Kidney (tissue), 14 donors: Measurements from ENCODE around the gene TULP3. TPM values are rescaled to one million over a fixed set of nuclear protein-coding genes. Genes with fewer than 3 reads are reported as not detected.
A peak's percentile ranks its signal among the peaks of the same experiment; 100 is the strongest.

Source experiments
- DNase-seq, 5 donors: peaks; one replicate each; pipeline ENCODE4 v3.0.0-alpha.2; 2013 to 2020
- FAIRE-seq: peaks from 2 replicates; lab custom pipeline; 2012; peaks lifted over from hg19 to GRCh38; lab: Jason Lieb, UNC
- H3K27ac ChIP-seq, 2 donors: one replicate each; pipeline ENCODE4 v1.7.0; 2013; ENCODE audit warnings: low read depth in 2 of 2, low read length in 2 of 2, inconsistent platforms in 1 of 2
- H3K27me3 ChIP-seq: one replicate; pipeline ENCODE4 v1.7.1; 2013; ENCODE audit warnings: low read length, inconsistent platforms; ENCODE audit not compliant: control insufficient read depth, insufficient read depth
- H3K36me3 ChIP-seq, 3 donors: one replicate each; pipeline versions ENCODE4 v1.7.0 to v1.7.1; 2013; ENCODE audit warnings: low read length in 3 of 3, control low read depth in 1 of 3, inconsistent platforms in 1 of 3; ENCODE audit not compliant: insufficient read depth in 3 of 3, control insufficient read depth in 2 of 3
- H3K4me1 ChIP-seq, 3 donors: one replicate each; pipeline versions ENCODE4 v1.7.0 to v1.7.1; 2013; ENCODE audit warnings: low read length in 3 of 3, inconsistent platforms in 1 of 3, low read depth in 1 of 3; ENCODE audit not compliant: control insufficient read depth in 2 of 3, insufficient read depth in 2 of 3
- H3K4me3 ChIP-seq, 3 donors: one replicate each; pipeline versions ENCODE4 v1.7.0 to v1.8.1; 2013; ENCODE audit warnings: low read length in 3 of 3, control low read depth in 1 of 3, inconsistent platforms in 1 of 3
- H3K9ac ChIP-seq, 3 donors: one replicate each; pipeline versions ENCODE4 v1.7.0 to v1.7.1; 2013; ENCODE audit warnings: low read length in 3 of 3, control low read depth in 1 of 3, inconsistent platforms in 1 of 3
- H3K9me3 ChIP-seq, 3 donors: one replicate each; pipeline versions ENCODE4 v1.7.0 to v1.7.1; 2013; ENCODE audit warnings: low read length in 3 of 3, control low read depth in 1 of 3, inconsistent platforms in 1 of 3; ENCODE audit not compliant: control insufficient read depth in 2 of 3, insufficient read depth in 1 of 3
- CTCF ChIP-seq: IDR thresholded peaks from 3 replicates; pipeline ENCODE4 v1.5.1; 2012; ENCODE audit warnings: mild to moderate bottlenecking, moderate library complexity, borderline replicate concordance; ENCODE audit not compliant: insufficient read depth; ENCODE audit errors: extremely low read depth
- intact Hi-C: fragments of 100-400 bp; cut with DNase I; formaldehyde crosslinking; loops from one replicate; pipeline ENCODE4 v1.11.1; 2022
- polyA plus RNA-seq: library from polyadenylated mRNA; stranded (reverse); fragments of 350-450 nt; fragmentation: Illumina TruSeq; extraction: RNeasy Lipid Tissue Mini Kit (QIAGEN cat#74804); gene quantifications from one replicate; pipeline ENCODE4 v1.2.3, GENCODE V29; 2014; ENCODE audit warnings: low read depth, low replicate concordance; ENCODE audit not compliant: insufficient read depth
- total RNA-seq: library from RNA; stranded (reverse); fragmentation: NEBNext Ultra II Directional; extraction: Animal tissue kit (Norgen Biotek cat#: 25700); gene quantifications from one replicate; pipeline ENCODE4 v1.2.1, GENCODE V29; 2021
- donor health status: control.
- donor health status: control.
- donor health status: control.
- donor health status: control.
- donor health status: control.
- donor health status: DM: yes; HTN: yes; CAD: no.
- donor health status: Normal renal cell carcinoma (clear cell type).

TULP3 gene
- total and polyA plus RNA-seq, 2 donors from 2014 or later: 20.3 to 23.0 TPM

- Histone ChIP-seq H3K27ac (peak overlapping the region in 1 of 2 donors; percentile 33), H3K36me3 (peaks cover 0 to 6% (median 0%) of the 10 kb centered on the region in 3 donors), H3K4me3 (no peak overlapping the region), H3K9me3 (no peaks in the 10 kb centered on the region), H3K27me3 (no peaks in the 10 kb centered on the region), H3K9ac (no peak overlapping the region), H3K4me1 (peaks cover 0 to 19% (median 6%) of the 10 kb centered on the region in 3 donors)
- DNase-seq (no peak), FAIRE-seq (no peak)
- intact Hi-C loops: no loop called here
- TF ChIP-seq CTCF: no peak
These were observed 45.9 kb upstream of the TULP3 start for GRCh38 chr12:2844786-2845185.

GRCh38 chr12:2845280-2845679, 45.4 kb upstream of the TULP3 start:
- FAIRE-seq: no peak
- no peak for TF ChIP-seq CTCF
- intact Hi-C loops: no loop called here
- H3K9ac ChIP-seq: no peak overlapping the region
- peak overlapping the region in 1 of 2 donors; percentile 38 for H3K27ac ChIP-seq
- no peak overlapping the region for H3K4me3 ChIP-seq
- no peaks in the 10 kb centered on the region for H3K27me3 ChIP-seq
- H3K36me3 ChIP-seq: peaks cover 0 to 6% (median 0%) of the 10 kb centered on the region in 3 donors
- H3K9me3 ChIP-seq: no peaks in the 10 kb centered on the region
- peak; percentile 53 to 90 (median 72) for DNase-seq
- peaks cover 0 to 19% (median 8%) of the 10 kb centered on the region in 3 donors for H3K4me1 ChIP-seq

GRCh38 chr12:2851931-2852330, 38.8 kb upstream of the TULP3 start:
- DNase-seq: no peak
- Histone ChIP-seq H3K27ac (no peak overlapping the region), H3K27me3 (no peaks in the 10 kb centered on the region), H3K4me3 (no peak overlapping the region), H3K36me3 (no peaks in the 10 kb centered on the region), H3K4me1 (peaks cover 0 to 8% (median 5%) of the 10 kb centered on the region in 3 donors), H3K9ac (no peak overlapping the region), H3K9me3 (no peaks in the 10 kb centered on the region)
- FAIRE-seq: no peak
- intact Hi-C loops: loop anchor here (10.0 kb wide), 1 partner anchor 183 kb away; no protein-coding TSS in a partner anchor
- no peak for TF ChIP-seq CTCF

GRCh38 chr12:2853626-2854025, 37.1 kb upstream of the TULP3 start:
- DNase-seq (peak; percentile 86 to 93 (median 89)), FAIRE-seq (no peak)
- peak; percentile 82 for TF ChIP-seq CTCF
- Histone ChIP-seq H3K9ac (no peak overlapping the region), H3K9me3 (no peaks in the 10 kb centered on the region), H3K4me1 (peaks cover 0 to 8% (median 5%) of the 10 kb centered on the region in 3 donors), H3K36me3 (peaks cover 0 to 6% (median 0%) of the 10 kb centered on the region in 3 donors), H3K27me3 (no peaks in the 10 kb centered on the region), H3K27ac (no peak overlapping the region), H3K4me3 (no peak overlapping the region)
- intact Hi-C loops: loop anchor here (10.0 kb wide), 1 partner anchor 181 kb away; no protein-coding TSS in a partner anchor
